HG03064 (cell line): ENCODE results near the gene SCFD1.

ENCODE experiments used
- ATAC-seq: cut with Tn5 transposase; IDR thresholded peaks from one replicate; pipeline ENCODE4 v1.9.1; 2021; ENCODE audit warnings: low read depth; ENCODE audit not compliant: unreplicated experiment

Gene SCFD1

DNA sequence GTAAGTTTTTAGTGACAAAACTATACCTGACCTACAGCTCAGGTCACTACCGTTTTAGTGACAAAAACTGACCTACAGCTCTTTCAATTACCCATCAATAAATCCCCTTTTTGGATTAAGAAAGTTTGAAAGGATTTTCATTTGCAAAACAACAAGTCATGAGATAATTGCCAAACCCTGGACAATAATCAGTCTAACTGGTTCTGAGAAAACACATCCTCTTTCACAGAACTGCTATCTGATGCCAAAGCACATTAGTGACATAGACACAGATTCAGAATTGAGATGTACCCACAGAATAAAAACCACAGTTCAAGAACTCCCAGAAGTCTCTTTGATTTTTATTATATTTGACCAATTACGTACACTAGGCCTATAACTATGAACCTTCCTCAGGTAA lies 126.2 kb downstream of the SCFD1 start:
- no peak for ATAC-seq

DNA sequence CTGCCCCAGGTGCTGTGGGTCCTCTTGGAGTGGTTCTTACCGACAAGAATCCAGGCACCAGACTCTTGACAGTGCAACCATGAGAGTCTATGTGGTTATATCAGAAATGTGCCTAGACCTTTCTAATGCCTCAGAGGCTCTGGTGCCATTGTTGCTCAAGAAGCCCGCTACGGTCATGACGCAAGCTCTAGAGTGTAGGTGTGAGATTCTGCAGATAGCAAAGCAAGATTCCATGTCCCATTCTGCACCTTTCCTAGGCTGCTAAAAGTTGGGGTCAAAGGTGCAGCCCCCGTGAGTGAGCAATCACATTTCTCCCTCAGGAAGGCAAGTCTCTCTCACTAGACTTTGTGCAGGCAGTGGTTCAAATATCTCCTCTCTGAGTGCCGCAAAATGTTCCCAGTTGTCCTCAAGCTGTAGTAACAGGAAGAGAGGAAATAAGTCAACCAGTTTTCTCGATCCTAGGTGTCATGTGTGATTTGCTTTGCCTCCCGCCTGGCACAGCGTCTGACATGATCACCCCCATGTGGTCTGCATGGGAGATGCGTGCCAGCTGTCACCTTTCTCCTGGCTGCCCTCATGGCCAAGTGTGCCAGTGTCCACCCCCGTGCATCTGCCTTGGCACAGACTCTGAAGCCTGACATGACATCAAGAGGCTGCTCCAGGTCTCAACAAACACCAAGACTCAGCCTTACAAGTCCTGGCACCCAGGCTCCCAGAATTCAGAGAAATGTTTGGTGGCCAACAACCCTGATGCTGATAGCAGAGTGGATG lies 129.7 kb downstream of the SCFD1 start:
- ATAC-seq: no peak

DNA sequence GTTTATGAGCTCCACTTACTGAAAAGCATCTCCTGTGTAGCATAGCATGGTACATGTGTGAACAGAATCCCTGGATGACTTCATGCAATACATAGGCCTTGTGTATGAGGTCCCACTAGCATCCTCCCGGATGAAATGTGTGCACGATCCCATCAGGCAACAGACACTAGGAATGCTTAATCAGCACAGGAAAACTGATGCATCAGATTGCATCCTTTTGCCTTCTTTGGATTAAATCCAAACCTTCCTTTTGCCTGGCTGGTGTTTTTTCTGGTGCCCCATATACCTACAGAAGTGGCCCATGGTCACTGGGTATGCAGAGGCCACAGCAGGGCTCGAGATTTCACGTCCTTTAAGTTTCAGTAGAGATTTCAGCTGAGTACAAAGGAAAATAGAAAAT lies 131.3 kb downstream of the SCFD1 start:
- ATAC-seq: no peak

DNA sequence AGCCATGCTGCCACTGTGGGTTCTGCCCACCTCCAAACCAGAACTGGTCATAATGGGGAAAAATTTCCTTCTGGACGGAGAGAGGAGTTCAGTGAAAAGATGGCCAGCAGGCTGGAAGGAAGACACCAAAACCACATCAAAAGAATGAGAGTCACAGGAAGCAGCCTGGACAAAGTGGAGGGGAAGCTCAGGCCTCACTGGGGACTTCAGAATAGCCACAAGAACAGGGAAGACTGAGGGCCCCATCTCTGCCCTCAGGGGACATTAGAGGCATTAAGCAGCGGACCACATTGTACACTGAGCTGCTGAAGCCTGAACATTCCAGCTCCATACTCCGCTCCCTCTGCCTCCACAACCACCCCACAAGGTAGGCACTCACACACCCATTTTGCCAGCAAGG lies 132.7 kb downstream of the SCFD1 start:
- ATAC-seq: no peak

DNA sequence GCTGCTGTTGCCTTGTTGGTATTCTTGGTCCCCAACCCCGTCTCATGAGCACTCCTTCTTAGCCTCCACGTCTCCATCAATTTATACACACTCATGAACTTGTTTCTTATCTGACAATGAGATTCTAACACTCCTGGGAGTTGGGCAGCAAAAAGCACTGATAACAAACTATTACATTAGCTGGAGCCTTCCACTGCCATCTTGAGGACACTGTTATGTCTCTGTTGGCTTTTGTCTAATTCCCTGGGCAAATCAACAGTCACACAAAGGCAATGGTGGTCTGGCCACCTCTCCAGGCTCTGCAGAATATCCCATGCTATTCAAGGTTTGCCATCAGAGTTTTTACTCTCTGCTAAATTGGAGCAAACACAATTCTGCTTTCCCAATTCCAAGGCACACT lies 134.5 kb downstream of the SCFD1 start:
- no peak for ATAC-seq

DNA sequence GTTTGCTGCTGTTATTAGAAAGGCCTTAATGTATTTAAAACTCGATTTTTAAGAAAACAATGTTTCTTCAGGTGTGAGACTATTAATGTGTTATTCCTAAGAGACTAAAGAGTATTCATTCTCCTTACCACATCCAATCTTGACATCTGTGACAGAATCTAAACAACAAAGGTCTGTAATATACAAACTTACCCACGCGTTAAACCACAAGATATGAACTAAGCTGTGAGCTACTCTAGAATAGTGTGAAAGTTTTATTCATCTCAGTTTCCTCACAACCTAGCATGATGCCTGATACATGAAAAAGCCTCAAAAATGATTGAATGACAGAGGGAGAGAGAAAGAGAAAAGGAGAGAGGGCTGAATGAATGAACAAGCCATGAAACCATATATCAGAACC lies 135.0 kb downstream of the SCFD1 start:
- no peak for ATAC-seq

DNA sequence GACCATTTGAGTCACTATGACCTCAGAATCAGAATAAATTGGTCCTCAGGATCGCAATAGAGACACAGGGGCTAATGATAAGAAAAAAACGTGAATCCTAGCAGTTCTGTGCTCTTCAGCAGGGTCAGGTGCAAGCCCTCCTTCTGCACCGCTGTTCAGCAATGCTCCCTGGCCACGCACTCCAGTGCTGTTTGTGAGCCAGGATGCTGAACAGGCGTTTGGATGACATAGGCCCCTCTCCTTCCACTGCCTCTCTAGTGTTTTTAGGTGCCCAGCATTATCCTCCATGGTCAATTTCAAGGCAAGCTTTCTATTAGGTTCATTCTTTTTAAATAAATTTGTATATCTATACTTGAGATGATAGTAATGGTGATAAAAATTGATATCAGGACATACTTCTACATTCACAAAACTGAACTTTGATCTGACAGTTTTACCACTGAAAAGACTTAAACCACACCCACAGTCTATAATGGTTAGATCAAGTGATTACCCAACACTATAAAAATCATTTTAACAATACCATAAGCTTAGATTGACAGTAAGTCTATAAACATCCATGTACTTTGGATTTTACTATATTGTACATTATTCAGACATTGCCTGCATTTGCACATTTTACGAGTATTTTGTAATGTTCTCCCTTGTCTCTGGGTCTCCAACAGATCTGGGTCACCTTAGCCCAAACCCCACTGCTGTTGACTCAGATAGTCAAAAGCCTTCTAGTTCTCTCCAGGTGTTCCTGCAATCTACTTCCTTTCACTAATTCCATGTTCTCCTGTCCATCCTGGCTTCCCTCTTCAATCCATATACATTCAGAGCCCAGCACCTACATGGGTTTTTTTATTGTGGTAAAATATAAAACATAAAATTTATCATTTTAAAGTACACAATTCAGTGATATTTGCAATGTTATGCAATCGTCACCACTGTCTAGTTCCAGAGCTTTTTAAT lies 137.3 kb downstream of the SCFD1 start:
- no peak for ATAC-seq

DNA sequence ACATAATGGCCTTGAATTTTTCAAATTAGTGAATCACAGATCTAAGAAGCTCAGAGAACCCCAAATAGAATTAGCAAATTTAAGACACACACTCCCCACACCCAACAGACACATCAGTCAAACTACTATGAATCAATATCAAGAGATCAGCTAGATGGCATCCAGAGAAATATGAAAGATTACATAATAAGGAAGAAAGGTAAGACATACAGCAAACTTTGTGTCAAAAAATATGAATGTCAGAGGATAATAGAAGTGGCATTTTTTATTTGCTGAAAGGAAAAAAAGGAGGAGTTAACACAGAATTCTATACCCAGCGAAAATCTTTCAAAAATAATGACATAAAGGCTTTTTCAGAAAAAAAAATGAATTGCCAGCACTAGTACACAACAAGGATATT lies 141.8 kb downstream of the SCFD1 start:
- ATAC-seq: no peak

DNA sequence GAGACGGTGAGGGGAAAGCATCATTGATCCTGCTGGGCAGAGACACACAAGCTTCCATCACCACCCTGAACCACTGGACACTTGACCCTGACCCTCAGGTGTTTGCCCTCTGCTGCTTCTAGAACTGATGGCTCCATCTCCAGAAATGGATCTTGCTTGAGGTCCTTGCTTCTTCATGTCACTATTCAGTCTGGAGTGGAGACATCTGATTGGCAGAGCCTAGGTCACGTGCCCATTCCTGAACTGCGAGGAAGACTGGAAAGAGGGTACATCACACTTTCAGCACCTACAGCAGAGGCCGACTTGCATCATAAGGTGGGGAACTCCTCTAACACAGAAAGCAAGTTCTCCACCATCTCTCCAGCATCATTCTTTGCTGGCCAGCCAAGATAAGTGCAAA lies 145.5 kb downstream of the SCFD1 start:
- no peak for ATAC-seq

DNA sequence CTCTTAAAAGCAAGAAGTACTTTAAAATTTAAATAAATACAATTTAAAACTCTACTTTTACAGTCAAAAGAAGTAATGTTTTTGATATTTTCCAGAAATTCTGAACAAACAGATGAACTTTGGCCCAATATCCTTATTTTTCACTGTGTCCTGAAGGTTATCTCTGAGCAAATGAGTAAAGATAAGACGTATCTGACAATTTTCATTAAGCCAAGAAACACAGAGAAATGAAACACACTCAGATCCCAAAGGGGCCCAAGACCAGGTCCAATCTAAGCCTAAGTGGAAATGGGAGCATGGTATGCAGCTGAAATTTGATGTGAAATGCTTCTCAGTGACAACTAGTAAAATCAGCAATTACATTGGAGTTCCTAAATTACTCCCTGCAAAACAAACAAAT lies 146.7 kb downstream of the SCFD1 start:
- no peak for ATAC-seq

DNA sequence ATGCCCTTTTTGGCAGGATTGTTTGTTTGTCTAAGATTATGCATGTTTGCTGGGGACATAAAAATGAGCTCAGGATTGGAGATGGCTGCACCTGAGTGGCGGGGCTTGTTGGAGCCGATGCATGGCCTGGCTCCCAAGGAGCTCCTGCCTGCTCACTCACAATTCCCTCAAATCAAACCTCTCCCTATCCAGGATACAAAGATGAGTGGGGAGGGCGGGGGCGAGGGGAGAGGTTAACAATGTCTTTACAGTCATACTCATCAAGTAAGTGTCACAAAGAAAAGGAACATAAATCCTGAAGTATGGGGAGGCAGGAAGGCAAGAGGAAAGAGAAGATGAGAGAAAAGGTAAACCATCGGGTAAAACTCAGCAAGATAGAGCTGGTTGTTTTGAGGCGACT lies 148.3 kb downstream of the SCFD1 start:
- ATAC-seq: no peak

DNA sequence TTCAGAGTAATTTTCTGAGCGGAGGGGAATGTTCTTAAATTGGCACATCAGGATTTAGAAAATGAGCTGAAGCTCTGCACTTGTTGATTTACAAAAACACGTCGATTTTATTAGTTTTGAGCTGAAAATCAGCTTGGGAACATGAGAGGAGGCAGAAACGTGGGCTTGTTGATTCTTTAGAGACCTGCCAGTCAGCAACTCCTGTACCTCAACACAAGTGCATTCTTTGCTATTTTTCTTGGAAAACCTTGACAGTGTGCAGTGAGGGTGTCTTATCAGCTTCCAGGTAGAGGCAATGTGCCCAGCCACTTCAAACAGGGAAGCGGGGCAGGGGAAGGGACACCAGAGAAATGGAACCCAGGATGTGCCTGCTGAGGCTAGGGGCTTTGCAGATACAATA lies 149.5 kb downstream of the SCFD1 start:
- no peak for ATAC-seq

DNA sequence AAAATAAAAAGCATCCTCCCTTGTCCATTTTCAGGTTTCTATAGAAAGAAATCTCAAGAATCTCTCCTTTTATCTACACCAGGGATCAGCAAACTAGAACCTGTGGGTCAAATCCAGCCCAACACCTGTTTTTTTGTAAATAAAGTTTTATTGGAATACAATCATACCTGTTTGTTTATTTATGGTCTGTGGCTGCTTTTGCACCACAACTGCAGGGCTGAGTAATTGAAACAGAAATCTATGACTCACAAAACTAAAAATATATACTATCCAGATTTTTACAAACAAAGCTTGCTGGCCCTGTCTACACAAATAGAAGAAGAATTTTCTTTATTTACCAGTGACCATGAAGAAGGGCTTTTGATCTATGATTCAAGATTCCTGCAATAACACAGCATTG lies 157.1 kb downstream of the SCFD1 start:
- ATAC-seq: no peak
